VCaP (cell line): ENCODE measurements around the gene PARP12.

Experiments used
- H3K27ac ChIP-seq: fragments of 450-650 bp; 2 replicates; pipeline ENCODE4 v1.5.1; 2017
- TF ChIP-seq, protein P1 (sequence below): fragments of 450-650 bp; conservative IDR thresholded peaks from 2 replicates; pipeline ENCODE4 v1.5.1; 2017; ENCODE audit warnings: mild to moderate bottlenecking, moderate library complexity

Gene PARP12

DNA sequence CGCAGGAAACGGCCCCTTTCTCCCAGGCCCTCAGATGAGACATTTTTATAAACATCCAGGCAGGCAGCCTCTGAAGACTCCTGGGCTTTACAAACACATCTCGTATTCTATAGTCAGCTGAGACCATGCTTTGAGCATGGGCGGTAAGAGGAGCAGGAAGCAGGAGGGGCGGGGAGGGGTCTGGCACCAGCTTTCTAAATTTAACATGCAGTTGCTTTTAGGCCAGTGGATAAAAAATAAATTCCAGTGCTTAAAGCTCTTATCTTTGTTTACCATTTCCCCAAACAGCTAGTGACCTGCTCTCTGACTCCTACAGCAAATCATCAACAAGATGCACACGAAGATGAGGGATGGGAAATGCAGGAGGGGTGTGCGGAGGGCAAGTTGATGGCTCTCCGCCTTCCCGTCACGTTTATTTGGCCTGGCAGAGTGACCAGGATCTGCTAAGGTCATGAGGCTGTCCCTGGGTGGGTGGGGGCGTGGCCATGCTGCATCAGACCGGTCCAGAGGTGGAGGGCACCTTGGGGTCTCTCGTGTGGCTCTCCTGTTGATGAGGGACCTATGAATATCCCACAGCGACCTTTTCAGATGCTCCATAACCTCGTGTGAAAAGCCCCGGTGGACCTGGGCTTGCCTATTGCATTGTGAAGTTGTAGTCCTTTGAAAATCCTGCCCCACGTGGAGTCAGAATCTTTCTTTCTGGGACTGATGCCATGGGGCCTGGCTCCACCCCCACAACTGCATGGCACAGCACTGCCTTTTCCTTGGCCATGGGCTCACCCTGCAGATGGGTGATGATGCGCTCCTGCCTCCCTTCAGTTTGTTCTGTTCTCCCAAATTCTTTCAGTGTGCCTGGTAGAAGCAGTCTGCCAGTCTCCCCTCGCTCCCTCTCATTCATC, 67.5 kb downstream of the PARP12 start:
- peak overlapping the region; percentile 31; the same call in 1 of the 2 replicates for H3K27ac ChIP-seq
- TF ChIP-seq, protein P1, sequence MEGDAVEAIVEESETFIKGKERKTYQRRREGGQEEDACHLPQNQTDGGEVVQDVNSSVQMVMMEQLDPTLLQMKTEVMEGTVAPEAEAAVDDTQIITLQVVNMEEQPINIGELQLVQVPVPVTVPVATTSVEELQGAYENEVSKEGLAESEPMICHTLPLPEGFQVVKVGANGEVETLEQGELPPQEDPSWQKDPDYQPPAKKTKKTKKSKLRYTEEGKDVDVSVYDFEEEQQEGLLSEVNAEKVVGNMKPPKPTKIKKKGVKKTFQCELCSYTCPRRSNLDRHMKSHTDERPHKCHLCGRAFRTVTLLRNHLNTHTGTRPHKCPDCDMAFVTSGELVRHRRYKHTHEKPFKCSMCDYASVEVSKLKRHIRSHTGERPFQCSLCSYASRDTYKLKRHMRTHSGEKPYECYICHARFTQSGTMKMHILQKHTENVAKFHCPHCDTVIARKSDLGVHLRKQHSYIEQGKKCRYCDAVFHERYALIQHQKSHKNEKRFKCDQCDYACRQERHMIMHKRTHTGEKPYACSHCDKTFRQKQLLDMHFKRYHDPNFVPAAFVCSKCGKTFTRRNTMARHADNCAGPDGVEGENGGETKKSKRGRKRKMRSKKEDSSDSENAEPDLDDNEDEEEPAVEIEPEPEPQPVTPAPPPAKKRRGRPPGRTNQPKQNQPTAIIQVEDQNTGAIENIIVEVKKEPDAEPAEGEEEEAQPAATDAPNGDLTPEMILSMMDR: no peak

DNA sequence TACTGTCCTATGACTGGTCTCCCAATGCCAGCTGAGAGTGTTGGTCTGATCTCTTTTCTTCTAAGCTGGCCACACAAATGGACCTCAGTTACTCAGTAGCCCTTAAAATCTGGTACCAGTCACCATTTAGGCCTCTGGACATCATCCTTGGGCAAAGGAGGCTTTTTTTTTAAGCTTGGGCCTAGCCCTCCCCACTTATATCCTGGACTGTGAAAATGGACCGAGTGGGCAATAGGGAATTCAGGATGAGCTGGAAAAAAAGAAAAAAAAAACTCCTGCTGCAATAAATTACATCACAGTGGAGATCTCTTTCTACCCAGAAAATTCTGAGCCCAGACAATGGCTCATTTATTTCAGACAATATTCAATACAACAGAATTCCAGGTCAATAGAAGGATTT, 68.4 kb downstream of the PARP12 start:
- TF ChIP-seq, protein P1: no peak
- H3K27ac ChIP-seq: no peak overlapping the region

DNA sequence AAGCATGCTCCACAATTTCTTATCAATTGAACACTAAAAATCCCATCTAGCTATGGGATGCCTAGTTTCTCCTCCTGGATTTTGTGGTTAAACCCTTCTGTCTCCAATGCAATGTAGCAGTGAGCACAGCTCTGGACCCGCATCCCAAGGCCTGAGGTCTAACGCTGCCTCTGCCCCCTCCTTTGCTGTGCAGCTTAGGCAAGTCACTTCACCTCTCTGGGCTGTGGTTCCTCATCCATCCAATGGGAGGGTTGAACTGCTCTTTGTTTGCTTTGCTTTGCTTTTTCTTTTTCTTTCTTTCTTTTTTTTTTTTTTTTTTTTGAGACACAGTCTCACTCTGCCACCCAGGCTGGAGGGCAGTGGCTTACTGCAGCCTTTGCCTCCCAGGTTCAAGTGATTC, 69.2 kb downstream of the PARP12 start:
- TF ChIP-seq, protein P1: no peak
- H3K27ac ChIP-seq: no peak overlapping the region

DNA sequence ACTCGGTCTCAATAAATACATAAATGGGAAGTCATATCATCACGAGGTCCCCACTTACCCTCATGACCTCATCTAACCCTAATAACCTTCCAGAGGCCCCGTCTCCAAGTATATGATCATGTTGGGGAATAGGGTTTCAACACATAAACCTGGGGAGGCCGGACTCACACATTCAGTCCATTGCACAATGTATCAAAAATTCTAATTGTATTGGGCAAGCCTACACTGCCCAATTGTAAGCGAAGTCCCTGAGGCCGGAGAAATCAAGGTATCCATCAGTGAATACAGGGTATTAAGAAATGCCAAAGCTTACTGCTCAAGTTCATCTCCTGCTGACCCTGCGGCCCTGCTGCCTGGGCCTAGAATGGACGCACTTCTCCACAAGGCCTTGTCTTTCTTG, 69.6 kb downstream of the PARP12 start:
- TF ChIP-seq, protein P1: no peak
- no peak overlapping the region for H3K27ac ChIP-seq

DNA sequence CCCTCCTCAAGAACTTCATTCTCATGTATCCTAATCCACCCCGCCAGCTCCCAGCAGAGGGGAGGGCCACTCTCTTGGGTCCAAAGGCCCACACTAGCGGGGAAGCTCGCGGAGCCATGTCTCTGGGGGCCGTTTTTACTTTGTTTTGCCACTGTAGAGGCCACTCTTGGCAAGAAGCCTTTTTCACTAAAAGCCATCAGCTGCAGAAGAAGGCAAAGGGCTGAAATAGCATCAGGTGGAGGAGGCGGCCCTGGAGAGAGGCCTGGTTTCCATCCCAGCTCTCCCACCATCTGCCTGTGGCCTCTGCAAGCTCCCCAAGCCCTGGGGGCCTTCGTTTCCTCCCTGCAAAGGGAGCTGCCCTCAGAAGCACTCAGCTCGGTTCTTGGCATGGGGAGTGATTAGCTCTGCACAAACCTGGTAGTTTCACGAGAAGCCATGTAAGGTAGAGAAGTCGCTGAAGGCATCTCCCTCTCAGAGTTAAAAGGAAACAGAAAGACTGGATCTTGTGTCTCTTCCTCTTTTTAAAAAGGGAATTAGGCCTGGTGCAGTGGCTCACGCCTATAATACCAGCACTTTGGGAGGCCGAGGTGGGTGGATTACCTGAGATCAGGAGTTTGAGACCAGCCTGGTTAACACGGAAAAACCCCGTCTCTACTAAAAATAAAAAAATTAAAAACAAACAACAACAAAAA, 70.3 kb downstream of the PARP12 start:
- TF ChIP-seq, protein P1: no peak
- no peak overlapping the region for H3K27ac ChIP-seq

DNA sequence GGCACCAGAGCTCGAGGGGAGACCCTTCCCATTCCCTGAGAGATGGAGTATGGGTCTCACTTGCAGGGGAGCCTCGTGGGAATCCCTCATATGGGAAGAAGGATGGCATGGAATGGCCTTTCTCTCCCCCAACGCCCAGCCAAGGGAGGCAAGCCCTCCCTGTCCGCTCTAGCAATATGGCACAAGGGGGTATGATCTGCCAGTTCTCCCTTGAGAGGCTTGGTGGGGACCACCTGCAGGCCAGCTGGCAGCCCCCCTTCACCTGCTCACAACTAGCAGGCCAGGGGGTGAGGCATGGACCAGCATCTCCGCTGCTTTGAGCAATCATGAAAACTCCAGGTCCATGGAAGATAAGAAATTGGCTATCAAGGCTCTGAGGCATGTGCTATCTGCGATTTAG, 70.8 kb downstream of the PARP12 start:
- TF ChIP-seq, protein P1: no peak

DNA sequence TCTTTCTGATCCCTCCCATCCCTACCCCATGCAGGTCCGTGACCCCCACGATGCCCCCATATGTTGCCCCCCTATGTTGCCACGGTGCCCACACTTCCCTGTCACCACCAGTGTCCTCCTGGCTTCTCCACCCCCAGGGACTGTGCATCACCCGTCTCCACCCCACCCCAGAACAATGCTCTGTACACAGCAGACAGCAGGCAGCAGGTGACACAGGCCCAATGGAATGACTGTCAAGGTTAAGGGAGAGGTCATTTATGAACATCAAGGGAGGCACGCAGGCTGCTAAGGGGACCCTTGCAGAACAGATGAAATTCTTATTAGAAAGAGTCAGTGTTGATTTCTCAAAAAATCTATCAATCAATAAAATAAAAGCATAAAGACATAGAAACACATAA, 71.5 kb downstream of the PARP12 start:
- no peak overlapping the region for H3K27ac ChIP-seq
- TF ChIP-seq, protein P1: no peak

More for the DNA sequence above, 70.8 kb downstream of the PARP12 start:
- no peak overlapping the region for H3K27ac ChIP-seq
